Bronchial epithelial cell (primary cell): ENCODE data around the gene GALNS. TPM values are rescaled to one million over a fixed set of nuclear protein-coding genes. Genes with fewer than 3 reads are reported as not detected.

Experiments used
- DNase-seq: peaks from one replicate; pipeline ENCODE4 v3.0.0-alpha.2; 2010; ENCODE audit warnings: low read depth
- FAIRE-seq: peaks from 2 replicates; lab custom pipeline; 2011; peaks lifted over from hg19 to GRCh38; lab: Jason Lieb, UNC
- H3K27me3 ChIP-seq: 2 replicates; pipeline ENCODE4 v1.5.1; 2011; ENCODE audit warnings: low read length; ENCODE audit not compliant: control insufficient read depth, insufficient read depth
- H3K36me3 ChIP-seq: 2 replicates; pipeline ENCODE4 v1.5.1; 2011; ENCODE audit warnings: low read length; ENCODE audit not compliant: control insufficient read depth, insufficient read depth
- H3K4me3 ChIP-seq: 2 replicates; pipeline ENCODE4 v1.5.1; 2011; ENCODE audit warnings: mild to moderate bottlenecking, low read depth, low read length, control low read depth
- CTCF ChIP-seq: IDR thresholded peaks from 2 replicates; pipeline ENCODE4 v1.5.1; 2011; ENCODE audit warnings: mild to moderate bottlenecking, moderate library complexity, low read length, control low read depth, inconsistent platforms; ENCODE audit not compliant: insufficient read depth, severe bottlenecking
- total RNA-seq: library from RNA; depleted of rRNA; stranded (reverse); fragments of >200 nt; gene quantifications from 2 replicates; pipeline ENCODE4 v1.2.1, GENCODE V29; 2014

The GALNS gene
- total RNA-seq, 1 donor from 2014 or later: 16.3 TPM

DNA sequence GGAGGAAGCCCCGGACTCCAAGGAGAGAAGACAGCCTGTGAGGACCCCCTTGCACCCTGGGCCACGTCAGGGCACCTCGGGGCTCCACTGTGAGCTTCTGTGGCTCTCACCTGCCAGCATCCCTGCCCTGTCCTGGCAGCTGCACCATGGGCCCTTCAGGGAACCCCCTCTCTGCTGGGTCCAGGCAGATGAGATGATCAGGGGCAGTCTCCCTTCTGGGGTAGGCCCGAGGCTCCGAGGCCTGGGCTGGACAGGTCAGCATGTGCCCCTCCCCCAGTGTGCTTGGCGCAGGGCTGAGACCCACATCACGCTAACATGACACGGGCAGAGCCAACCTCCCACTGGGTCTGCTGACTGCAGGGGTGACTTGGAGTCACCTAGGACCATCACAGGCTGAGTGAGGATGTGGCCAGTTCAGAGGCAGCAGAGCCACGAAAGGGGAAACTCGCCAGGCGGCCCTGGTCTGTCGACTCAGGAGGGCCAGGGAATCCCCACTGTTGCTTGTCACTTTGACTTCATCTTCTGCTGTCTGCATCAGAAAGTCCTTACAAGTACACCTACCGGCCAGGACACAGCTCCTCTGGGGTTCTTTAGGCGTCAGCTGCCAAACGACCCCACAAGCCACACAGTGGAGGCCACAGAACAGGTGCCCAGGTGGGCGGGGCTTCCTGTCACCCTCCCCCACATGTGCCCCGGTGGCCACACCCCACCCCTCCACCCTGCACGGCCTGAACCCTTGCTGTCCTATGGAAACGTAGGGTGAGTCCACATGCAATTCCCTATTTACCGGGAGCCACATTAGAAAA, 2.2 kb downstream of the GALNS start:
- no peak overlapping the region for H3K4me3 ChIP-seq
- no peak for DNase-seq
- peaks cover 13% of the 10 kb centered on the region for H3K36me3 ChIP-seq
- no peak for FAIRE-seq
- no peaks in the 10 kb centered on the region for H3K27me3 ChIP-seq
- no peak for TF ChIP-seq CTCF

- no peak for TF ChIP-seq CTCF
- no peak for DNase-seq
- Histone ChIP-seq H3K36me3 (peaks cover 11% of the 10 kb centered on the region), H3K27me3 (no peaks in the 10 kb centered on the region), H3K4me3 (no peak overlapping the region)
- no peak for FAIRE-seq
Observed at GRCh38 chr16:88853325-88853941, 3.3 kb downstream of the GALNS start.

DNA sequence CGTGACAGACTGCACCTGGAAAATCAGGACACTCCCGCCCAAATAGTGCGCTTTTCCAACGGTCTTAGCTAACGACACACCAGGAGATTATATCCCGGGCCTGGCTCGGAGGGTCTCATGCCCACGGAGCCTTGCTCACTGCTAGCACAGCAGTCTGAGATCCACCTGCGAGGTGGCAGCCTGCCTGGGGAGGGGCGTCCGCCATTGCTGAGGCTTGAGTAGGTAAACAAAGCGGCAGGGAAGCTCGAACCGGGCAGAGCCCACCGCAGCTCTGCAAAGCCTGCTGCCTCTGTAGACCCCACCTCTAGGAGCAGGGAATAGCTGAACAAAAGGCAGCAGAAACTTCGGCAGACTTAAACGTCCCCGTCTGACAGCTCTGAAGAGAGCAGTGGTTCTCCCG, 5.1 kb downstream of the GALNS start:
- no peak for TF ChIP-seq CTCF
- Histone ChIP-seq H3K4me3 (no peak overlapping the region), H3K36me3 (peaks cover 12% of the 10 kb centered on the region), H3K27me3 (no peaks in the 10 kb centered on the region)
- DNase-seq (no peak), FAIRE-seq (no peak)

- H3K4me3 ChIP-seq: no peak overlapping the region
- H3K27me3 ChIP-seq: no peaks in the 10 kb centered on the region
- no peak for TF ChIP-seq CTCF
- FAIRE-seq (no peak), DNase-seq (no peak)
- peaks cover 12% of the 10 kb centered on the region for H3K36me3 ChIP-seq
Observed at GRCh38 chr16:88850531-88851199, 6.1 kb downstream of the GALNS start.

DNA sequence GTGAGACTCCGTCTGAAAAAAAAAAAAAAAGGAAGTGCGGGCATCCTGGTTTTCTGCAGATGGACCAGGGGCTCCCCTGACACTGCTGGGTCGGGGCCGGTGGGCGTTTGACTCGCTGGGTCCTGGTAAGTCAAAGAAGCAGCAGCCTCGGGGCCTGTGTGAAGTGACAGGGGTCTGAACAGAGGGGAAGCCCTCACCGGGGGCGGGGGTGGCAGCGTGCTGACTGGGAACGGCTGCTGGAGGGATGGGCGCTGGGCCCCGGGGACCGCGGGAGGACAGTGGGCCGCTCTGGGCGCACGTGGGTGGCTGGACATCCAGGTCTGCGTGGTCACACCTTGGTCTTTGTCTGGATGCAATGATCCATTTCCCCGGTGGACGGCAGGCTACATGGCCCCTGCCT, 8.2 kb downstream of the GALNS start:
- Histone ChIP-seq H3K36me3 (peaks cover 8% of the 10 kb centered on the region), H3K4me3 (no peak overlapping the region), H3K27me3 (no peaks in the 10 kb centered on the region)
- FAIRE-seq: no peak
- TF ChIP-seq CTCF: no peak
- DNase-seq: no peak
